Measurements from ENCODE around the gene PRAMEF5. TPM values are rescaled to one million over a fixed set of nuclear protein-coding genes. Genes with fewer than 3 reads are reported as not detected.
"Not testable (repeated sequence)": the region's sequence is repeated elsewhere in the genome, so short reads cannot be mapped to it uniquely, and the experiment has no call there.

Gene PRAMEF5
- total and polyA plus RNA-seq, 3 experiments from 2014 or later: not detected

DNA sequence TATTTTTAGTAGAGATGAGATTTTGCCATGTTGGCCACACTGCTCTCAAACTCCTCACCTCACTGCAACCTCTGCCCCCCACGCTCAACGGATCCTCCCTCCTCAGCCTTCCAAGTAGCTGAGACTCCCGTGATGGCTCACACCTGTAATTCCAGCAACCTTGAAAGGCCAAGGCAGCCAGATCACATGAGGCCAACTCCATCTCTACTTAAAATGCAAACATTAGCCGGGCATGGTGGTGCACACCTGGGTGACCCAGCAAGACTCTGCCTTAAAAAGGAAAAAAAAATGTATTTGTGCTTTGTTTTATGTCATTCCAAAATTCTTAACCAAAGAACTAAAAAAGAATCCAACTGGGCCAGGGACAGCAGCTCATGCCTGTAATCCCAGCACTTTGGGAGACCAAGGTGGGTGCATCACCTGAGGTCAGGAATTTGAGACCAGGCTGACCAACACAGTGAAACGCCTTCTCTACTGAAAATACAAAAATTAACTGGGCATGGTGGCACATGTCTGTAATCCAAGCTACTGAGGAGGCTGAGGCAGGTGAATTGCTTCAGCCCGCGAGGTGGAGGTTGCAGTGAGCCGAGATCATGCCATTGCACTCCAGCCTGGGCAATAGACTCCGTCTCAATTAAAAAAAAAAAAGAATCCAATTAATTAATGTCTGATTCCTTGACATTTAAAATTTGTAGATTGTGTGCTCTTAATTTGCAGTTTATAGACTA is 10.3 kb upstream of the PRAMEF5 start:
- H3K36me3 Mint-ChIP-seq; H3K4me3 ChIP-seq (ENCODE audit: low read length); H3K9me3 Mint-ChIP-seq; H3K27me3 ChIP-seq (ENCODE audit: insufficient read depth, low read length, poor library complexity, severe bottlenecking); H3K27me3 Mint-ChIP-seq; H3K4me1 ChIP-seq (ENCODE audit: insufficient read depth, low read length); H3K9me3 ChIP-seq (ENCODE audit: low read length); H3K4me1 Mint-ChIP-seq; POLR2A ChIA-PET; H3K27ac ChIP-seq (ENCODE audit: low read depth, low read length); H3K27ac Mint-ChIP-seq; CTCF ChIA-PET; DNase-seq; H3K4me3 Mint-ChIP-seq; H3K36me3 ChIP-seq (ENCODE audit: insufficient read depth, low read length): not testable (repeated sequence)

DNA sequence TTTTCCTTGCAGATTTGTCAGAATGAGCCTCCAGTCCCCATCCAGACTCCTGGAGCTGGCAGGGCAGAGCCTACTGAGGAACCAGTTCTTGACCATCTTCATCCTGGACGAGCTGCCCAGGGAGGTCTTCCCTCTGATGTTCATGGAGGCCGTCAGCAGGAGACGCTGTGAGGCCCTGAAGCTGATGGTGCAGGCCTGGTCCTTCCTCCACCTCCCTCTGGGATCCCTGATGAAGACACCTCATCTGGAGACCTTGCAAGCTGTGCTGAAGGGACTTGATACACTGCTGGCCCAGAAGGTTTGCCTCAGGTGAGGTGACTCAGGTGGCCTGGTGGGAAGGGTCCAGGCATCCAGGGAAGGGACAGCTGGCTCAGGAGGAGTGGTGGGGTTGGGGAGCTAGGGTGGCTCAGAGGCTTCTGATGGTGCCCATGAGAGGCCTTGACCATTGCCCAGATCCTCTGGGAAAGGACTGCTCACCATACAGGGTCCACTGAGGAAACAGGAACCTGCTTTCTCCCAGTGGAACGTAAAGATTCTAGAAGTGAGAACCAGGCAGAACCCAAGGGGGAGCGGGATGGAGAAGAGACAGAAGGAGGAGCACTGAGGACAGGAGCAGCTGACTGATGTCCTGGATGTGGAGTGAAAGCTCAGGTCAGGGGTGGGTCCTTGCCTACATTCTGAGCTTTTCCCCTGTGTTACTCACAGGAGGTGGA is 8.0 kb upstream of the PRAMEF5 start:
- H3K4me1 Mint-ChIP-seq; H3K27ac Mint-ChIP-seq; POLR2A ChIA-PET; H3K9me3 ChIP-seq (ENCODE audit: low read length); H3K9me3 Mint-ChIP-seq; H3K36me3 ChIP-seq (ENCODE audit: insufficient read depth, low read length); DNase-seq; H3K27ac ChIP-seq (ENCODE audit: low read depth, low read length); H3K4me3 ChIP-seq (ENCODE audit: low read length); H3K4me1 ChIP-seq (ENCODE audit: insufficient read depth, low read length); H3K27me3 ChIP-seq (ENCODE audit: insufficient read depth, low read length, poor library complexity, severe bottlenecking); H3K27me3 Mint-ChIP-seq; H3K36me3 Mint-ChIP-seq; CTCF ChIA-PET; H3K4me3 Mint-ChIP-seq: not testable (repeated sequence)

DNA sequence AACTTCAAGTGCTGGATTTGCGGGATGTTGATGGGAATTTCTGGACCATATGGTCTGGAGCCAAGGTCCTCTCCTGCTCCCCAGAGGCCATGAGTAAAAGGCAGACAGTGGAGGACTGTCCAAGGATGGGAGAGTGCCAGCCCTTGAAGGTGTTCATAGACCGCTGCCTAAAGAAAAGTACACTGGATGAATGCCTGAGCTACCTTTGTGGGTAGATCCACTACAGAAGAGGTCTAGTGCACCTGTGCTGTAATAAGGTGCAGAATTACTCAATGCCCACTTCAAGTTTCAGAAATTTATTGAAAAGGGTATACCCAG is 7.5 kb upstream of the PRAMEF5 start:
- H3K4me1 ChIP-seq (ENCODE audit: insufficient read depth, low read length); H3K4me1 Mint-ChIP-seq; H3K4me3 Mint-ChIP-seq; POLR2A ChIA-PET; DNase-seq; H3K27me3 Mint-ChIP-seq; H3K27ac ChIP-seq (ENCODE audit: low read depth, low read length); H3K9me3 Mint-ChIP-seq; H3K9me3 ChIP-seq (ENCODE audit: low read length); H3K27me3 ChIP-seq (ENCODE audit: insufficient read depth, low read length, poor library complexity, severe bottlenecking); H3K36me3 ChIP-seq (ENCODE audit: insufficient read depth, low read length); H3K36me3 Mint-ChIP-seq; CTCF ChIA-PET; H3K4me3 ChIP-seq (ENCODE audit: low read length); H3K27ac Mint-ChIP-seq: not testable (repeated sequence)

DNA sequence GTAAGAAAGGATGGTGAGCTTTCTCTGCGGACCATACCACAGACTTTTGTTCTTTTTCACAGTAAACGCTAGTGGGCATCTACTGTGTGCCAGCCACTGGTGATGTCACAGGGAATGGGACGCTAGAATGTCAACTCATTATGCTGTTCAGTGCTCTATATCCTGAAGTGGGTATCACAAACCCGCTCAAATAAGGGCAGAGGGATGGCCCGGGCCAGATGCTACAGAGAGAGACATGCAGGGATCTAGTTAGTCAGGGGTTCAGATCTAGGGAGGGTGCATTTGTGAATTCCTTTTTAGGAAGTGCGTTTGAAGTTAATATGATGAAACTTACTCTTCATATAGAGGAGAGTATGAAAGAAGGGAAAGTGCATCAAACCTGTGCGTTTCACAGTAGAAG is 6.9 kb upstream of the PRAMEF5 start:
- not testable (repeated sequence) for H3K36me3 ChIP-seq (ENCODE audit: insufficient read depth, low read length); H3K27ac Mint-ChIP-seq; H3K36me3 Mint-ChIP-seq

DNA sequence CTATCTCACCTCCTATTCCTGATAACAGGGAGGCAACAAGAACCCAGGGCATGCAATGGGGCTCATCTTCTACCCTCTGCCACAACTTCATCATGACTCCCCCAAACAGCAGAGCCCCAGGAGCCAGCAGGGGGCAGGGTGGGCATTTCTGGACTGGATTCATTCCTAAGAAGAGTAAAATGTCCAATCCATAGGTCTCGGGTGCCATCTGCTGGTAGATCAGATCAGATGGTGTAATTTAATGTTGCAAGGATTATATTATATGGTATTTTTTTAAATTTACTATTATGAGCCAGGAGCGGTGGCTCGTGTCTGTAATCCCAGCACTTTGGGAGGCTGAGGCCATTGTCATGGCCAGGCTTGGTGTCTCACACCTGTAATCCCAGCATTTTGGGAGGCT is 11.1 kb downstream of the PRAMEF5 start:
- POLR2A ChIA-PET; H3K27ac ChIP-seq (ENCODE audit: low read depth, low read length); H3K9me3 ChIP-seq (ENCODE audit: low read length); H3K4me3 ChIP-seq (ENCODE audit: low read length); H3K27ac Mint-ChIP-seq; H3K36me3 Mint-ChIP-seq; CTCF ChIA-PET; DNase-seq; H3K27me3 ChIP-seq (ENCODE audit: insufficient read depth, low read length, poor library complexity, severe bottlenecking); H3K4me1 Mint-ChIP-seq; H3K4me1 ChIP-seq (ENCODE audit: insufficient read depth, low read length); H3K36me3 ChIP-seq (ENCODE audit: insufficient read depth, low read length); H3K4me3 Mint-ChIP-seq; H3K27me3 Mint-ChIP-seq; H3K9me3 Mint-ChIP-seq: not testable (repeated sequence)

More for the DNA sequence above, 6.9 kb upstream of the PRAMEF5 start:
- H3K4me1 Mint-ChIP-seq; H3K4me3 ChIP-seq (ENCODE audit: low read length); H3K27me3 ChIP-seq (ENCODE audit: insufficient read depth, low read length, poor library complexity, severe bottlenecking); H3K4me3 Mint-ChIP-seq; CTCF ChIA-PET; H3K9me3 Mint-ChIP-seq; H3K9me3 ChIP-seq (ENCODE audit: low read length); H3K4me1 ChIP-seq (ENCODE audit: insufficient read depth, low read length); H3K27me3 Mint-ChIP-seq; H3K27ac ChIP-seq (ENCODE audit: low read depth, low read length); DNase-seq; POLR2A ChIA-PET: not testable (repeated sequence)

DNA sequence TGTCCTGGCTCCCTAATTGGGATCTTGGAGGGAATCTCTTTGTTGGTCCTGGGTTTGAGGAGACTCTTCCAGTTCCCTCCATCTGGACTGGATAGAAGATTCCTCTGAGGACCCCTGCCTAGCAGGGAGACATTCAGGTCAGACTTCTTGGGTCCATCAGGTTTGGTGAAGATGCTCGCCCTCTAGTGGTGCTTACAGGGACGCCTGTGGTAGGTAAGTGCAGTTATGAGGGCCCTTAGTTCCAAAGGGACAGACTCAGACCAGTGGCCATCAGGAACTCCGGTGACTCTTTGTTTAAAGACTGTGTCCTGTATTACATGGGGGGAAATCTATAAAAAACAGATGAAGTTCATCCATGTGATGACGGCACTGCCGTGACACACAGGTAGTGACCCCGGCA is 23.0 kb downstream of the PRAMEF5 start:
- H3K9me3 Mint-ChIP-seq; H3K4me1 Mint-ChIP-seq; DNase-seq; H3K27ac Mint-ChIP-seq; H3K36me3 ChIP-seq (ENCODE audit: insufficient read depth, low read length); H3K27ac ChIP-seq (ENCODE audit: low read depth, low read length); H3K4me3 ChIP-seq (ENCODE audit: low read length); H3K4me1 ChIP-seq (ENCODE audit: insufficient read depth, low read length); H3K27me3 Mint-ChIP-seq; CTCF ChIA-PET; H3K27me3 ChIP-seq (ENCODE audit: insufficient read depth, low read length, poor library complexity, severe bottlenecking); POLR2A ChIA-PET; H3K9me3 ChIP-seq (ENCODE audit: low read length); H3K36me3 Mint-ChIP-seq; H3K4me3 Mint-ChIP-seq: not testable (repeated sequence)

DNA sequence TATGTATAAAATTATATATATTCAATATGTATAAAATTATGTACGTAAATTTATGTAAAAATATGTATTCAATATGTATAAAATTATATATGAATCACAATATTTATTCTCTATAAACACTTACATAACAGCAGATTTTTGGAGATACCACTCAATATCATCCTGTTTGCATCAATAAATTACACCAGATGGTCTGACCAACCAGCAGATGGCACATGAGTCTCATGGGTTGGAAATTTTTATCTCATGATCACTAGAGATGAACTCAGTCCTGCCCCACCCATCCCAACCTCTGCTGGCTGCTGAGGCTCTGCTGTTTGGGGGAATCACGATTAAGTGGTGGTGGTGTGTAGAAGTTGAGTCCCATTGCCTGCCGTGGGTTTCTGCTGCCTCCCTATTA is 25.6 kb downstream of the PRAMEF5 start:
- H3K27ac ChIP-seq (ENCODE audit: low read depth, low read length); H3K9me3 ChIP-seq (ENCODE audit: low read length); H3K4me1 ChIP-seq (ENCODE audit: insufficient read depth, low read length); H3K27ac Mint-ChIP-seq; H3K4me3 Mint-ChIP-seq; H3K27me3 Mint-ChIP-seq; H3K36me3 Mint-ChIP-seq; H3K27me3 ChIP-seq (ENCODE audit: insufficient read depth, low read length, poor library complexity, severe bottlenecking); H3K36me3 ChIP-seq (ENCODE audit: insufficient read depth, low read length); H3K4me1 Mint-ChIP-seq; H3K4me3 ChIP-seq (ENCODE audit: low read length); POLR2A ChIA-PET; CTCF ChIA-PET; DNase-seq; H3K9me3 Mint-ChIP-seq: not testable (repeated sequence)

DNA sequence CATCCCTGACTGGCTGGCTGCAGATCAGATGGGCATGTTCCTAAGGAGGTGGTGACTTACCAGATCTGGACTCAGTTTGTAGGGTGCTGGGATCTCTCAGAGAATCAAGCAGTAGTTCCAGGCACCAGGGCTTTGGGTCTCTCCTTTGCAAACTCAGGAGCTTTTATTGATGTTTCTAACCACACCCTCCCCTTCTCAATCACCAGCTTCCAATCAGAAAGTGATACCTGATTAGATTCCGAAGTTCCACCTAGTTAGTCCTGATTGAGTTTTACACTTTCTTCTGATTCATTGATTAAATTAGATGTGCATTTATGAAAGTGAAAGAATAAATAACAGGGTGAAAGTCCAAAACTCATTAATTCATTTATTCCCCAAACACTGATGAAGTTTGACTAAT is 31.0 kb downstream of the PRAMEF5 start, which contains the start of gene PRAMEF8:
Gene PRAMEF8 (minus strand): TSS at position 101 of the 400 bp plus-strand sequence. CDS start 1,046 bp downstream, outside the sequence.
- CTCF ChIA-PET, POLR2A ChIA-PET, H3K4me3 Mint-ChIP-seq: not testable (repeated sequence)

DNA sequence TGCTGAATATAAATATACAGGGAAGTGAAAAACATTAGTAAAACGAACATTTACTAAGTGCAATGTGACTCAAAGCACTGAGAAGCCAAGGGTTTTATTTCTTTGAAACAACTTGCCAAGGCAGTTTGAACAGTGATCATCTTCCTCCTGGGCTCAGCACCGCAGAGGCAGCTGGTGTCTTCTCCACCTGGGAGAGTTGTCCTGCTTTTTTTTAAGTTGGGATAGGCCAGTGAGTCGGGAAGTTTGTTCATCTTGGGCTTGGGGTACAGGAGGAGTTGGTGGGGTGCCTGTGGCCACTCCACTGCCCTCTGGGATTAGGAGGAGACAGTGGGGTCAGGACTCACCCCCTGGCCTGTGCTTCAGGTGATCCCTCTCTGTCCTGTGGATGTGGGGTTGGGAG is 35.0 kb downstream of the PRAMEF5 start:
- H3K27ac Mint-ChIP-seq; H3K9me3 ChIP-seq (ENCODE audit: low read length); H3K27ac ChIP-seq (ENCODE audit: low read depth, low read length); POLR2A ChIA-PET; H3K4me3 Mint-ChIP-seq; CTCF ChIA-PET; H3K4me3 ChIP-seq (ENCODE audit: low read length); H3K4me1 ChIP-seq (ENCODE audit: insufficient read depth, low read length); H3K27me3 ChIP-seq (ENCODE audit: insufficient read depth, low read length, poor library complexity, severe bottlenecking); H3K27me3 Mint-ChIP-seq; H3K9me3 Mint-ChIP-seq; H3K36me3 ChIP-seq (ENCODE audit: insufficient read depth, low read length); H3K36me3 Mint-ChIP-seq; DNase-seq; H3K4me1 Mint-ChIP-seq: not testable (repeated sequence)

More for the DNA sequence above, 31.0 kb downstream of the PRAMEF5 start, which contains the start of gene PRAMEF8:
- not testable (repeated sequence) for H3K9me3 Mint-ChIP-seq; H3K36me3 Mint-ChIP-seq; H3K27me3 Mint-ChIP-seq; H3K9me3 ChIP-seq (ENCODE audit: low read length); H3K27me3 ChIP-seq (ENCODE audit: insufficient read depth, low read length, poor library complexity, severe bottlenecking); H3K4me1 ChIP-seq (ENCODE audit: insufficient read depth, low read length); H3K27ac Mint-ChIP-seq; H3K36me3 ChIP-seq (ENCODE audit: insufficient read depth, low read length); H3K27ac ChIP-seq (ENCODE audit: low read depth, low read length); H3K4me1 Mint-ChIP-seq; H3K4me3 ChIP-seq (ENCODE audit: low read length); DNase-seq

All from CD8-positive, alpha-beta memory T cell (primary cell).